ENCODE data around the gene PAN2. TPM values are rescaled to one million over a fixed set of nuclear protein-coding genes. Genes with fewer than 3 reads are reported as not detected.
"Not testable (repeated sequence)": the region's sequence is repeated elsewhere in the genome, so short reads cannot be mapped to it uniquely, and the experiment has no call there.

Gene PAN2
- total RNA-seq, 1 donor from 2014 or later, result 10.9 TPM

- not testable (repeated sequence) for DNase-seq (ENCODE audit: low read depth in 2 of 2)
Measured at GRCh38 chr12:56342290-56342689, 8.5 kb upstream of the PAN2 start.

DNA sequence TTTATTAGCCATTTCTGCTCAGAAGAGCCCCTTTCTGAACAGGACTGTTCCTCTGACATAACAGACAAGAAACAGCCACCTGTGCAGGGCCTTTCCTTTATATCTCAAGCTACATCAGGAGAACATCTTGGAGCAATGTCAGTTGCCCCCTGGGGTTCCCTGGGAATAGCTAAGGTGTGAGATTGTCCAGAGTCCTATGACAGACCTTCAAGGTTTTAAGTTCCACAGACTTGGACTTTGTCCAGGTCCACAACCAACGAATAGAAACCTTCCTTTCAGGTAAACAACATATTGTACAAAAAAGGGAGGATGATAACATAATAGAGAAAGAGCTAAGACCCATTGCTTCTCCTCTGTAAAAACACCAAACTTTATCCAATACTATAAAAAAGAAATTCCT lies 7.8 kb upstream of the PAN2 start:
- DNase-seq (ENCODE audit: low read depth in 2 of 2), result no peak

GRCh38 chr12:56339158-56339422 lies 5.3 kb upstream of the PAN2 start:
- no peak for DNase-seq (ENCODE audit: low read depth in 2 of 2)

DNA sequence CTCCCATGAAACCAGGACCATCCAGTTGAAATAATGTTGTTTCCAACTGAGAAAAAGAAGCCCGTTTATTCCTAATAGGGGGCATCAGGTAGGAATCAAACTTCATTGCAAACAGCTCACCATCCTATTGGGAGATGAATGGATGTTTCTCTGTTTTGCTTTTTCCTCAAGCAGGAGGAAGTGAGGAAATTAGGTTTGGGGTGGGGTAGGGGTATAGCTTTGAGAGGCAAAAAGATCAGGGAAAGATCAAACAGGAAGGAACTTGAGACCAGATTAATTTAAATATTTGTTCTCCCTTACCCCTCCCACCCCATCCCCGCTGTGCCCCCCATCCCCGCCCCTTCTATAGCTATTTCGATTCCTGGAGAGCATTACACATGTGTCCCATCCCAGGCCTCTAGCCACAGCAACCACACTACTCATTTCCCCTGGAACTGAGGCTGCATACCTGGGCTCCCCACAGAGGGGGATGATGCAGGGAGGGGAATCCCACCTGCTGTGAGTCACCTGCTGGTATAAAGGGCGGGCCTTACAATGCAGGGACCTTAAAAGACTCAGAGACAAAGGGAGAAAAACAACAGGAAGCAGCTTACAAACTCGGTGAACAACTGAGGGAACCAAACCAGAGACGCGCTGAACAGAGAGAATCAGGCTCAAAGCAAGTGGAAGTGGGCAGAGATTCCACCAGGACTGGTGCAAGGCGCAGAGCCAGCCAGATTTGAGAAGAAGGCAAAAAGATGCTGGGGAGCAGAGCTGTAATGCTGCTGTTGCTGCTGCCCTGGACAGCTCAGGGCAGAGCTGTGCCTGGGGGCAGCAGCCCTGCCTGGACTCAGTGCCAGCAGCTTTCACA lies 4.7 kb upstream of the PAN2 start, which contains the start of gene IL23A:
TSS of gene IL23A (plus strand) at position 577 of the 850 bp plus-strand sequence. CDS start at position 738, 161 bp downstream.
- peak in 1 of 2 donors; percentile 53 for DNase-seq (ENCODE audit: low read depth in 2 of 2)

- DNase-seq (ENCODE audit: low read depth in 2 of 2), result no peak
Measured at GRCh38 chr12:56337753-56338251, 4.0 kb upstream of the PAN2 start.

DNA sequence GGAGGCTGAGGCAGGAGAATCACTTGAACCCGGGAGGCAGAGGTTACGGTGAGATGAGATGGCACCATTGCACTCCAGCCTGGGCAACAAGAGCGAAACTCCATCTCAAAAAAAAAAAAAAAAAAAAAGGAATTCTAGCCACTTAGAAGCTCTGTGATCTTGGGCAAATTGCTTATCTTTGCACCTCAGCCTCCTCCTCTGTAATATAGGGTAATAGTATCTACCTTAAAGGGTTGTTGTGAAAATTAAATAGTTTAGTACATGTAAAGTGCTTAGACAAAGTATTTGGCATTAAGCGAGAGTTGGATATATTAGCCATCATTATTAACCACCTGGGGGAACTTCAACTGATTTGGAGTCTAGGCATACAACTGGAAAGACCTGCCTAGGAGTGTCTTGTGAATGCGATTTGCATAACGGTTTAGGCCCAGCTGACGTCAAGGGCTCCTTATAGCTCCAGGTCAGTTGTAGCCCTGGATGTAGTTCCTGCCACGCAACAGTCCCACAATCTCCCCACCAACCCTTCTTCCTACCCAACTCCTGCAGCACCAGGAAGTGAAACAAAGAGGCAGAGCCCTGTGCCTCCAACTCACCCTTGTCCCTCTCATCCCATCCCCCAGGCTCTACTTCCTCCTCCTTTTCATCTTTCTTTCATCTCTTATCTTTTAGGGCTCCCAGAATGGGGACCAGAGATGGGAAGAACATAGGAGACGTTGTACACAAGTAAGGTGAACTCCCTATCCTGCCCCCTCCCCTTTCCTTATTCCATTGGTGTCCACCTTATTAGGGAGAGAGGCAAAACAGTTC lies 2.8 kb upstream of the PAN2 start:
- DNase-seq (ENCODE audit: low read depth in 2 of 2), result no peak

- not testable (repeated sequence) for DNase-seq (ENCODE audit: low read depth in 2 of 2)
Measured at GRCh38 chr12:56335527-56335926, 1.7 kb upstream of the PAN2 start.

DNA sequence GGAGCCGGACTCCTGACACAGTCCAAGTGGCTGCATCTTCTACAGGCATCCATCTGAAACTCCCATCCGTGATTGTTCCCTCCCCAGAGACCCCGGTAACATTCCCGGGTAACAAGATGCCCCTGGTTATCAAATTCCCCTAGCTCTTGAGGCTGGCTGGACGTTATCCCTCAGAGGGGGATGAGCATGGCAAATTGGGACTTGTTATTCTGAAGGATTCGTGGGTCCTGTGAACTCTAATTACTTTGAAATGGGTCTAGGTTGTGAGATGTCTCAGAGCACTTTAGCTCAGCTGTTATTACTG lies 642 bp upstream of the PAN2 start:
- no peak for DNase-seq (ENCODE audit: low read depth in 2 of 2)

DNA sequence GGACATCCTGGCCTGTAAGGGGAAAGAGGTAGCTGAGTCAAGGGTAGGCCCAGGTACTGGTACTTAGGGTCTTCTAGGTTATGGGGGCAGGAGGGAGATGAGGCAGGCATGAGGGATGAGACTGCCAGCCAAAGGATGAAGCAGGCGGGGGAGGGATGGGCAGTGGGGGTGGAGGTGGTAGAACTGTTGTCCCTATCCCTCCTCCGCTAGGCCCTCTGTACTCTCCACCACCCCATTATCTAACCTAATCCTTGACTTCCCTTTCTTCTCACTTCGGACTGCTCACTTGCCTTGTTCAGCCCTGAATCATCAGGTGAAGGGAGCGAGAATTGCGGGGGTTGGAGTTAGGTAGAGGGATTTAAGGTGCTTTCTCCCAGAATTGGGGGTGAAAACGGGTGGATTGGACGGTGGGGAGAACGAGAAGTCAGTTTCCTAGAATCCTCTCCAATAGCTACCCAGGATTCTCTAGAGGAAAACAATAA lies 562 bp downstream of the PAN2 start:
- no peak for DNase-seq (ENCODE audit: low read depth in 2 of 2)

GRCh38 chr12:56332512-56333196 lies 1.1 kb downstream of the PAN2 start:
- no peak for DNase-seq (ENCODE audit: low read depth in 2 of 2)

DNA sequence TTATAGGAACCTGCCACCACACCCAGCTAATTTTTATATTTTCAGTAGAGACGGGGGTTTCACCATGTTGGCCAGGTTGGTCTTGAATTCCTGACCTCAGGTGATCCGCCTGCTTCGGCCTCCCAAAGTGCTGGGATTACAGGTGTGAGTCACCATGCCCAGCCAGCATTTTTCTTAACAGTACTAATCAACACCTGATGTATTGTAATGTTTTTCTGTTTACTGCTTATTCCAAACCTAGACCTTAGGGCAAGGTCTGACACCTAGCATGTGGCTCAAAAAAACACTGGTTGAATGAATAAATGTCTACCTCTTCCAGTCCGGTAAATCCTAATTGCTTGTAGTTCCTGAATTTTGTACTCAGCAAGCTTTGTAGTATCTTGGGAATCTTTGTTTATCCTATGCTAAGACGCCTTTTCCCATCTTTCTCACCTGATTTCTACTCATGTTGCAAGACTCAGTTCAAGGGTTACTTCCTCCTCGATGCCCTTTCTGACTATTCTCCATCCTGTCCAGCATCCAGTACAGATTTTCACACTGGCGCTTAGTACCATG lies 2.8 kb downstream of the PAN2 start:
- DNase-seq (ENCODE audit: low read depth in 2 of 2), result no peak

- no peak for DNase-seq (ENCODE audit: low read depth in 2 of 2)
Measured at GRCh38 chr12:56326533-56326932, 7.3 kb downstream of the PAN2 start.

DNA sequence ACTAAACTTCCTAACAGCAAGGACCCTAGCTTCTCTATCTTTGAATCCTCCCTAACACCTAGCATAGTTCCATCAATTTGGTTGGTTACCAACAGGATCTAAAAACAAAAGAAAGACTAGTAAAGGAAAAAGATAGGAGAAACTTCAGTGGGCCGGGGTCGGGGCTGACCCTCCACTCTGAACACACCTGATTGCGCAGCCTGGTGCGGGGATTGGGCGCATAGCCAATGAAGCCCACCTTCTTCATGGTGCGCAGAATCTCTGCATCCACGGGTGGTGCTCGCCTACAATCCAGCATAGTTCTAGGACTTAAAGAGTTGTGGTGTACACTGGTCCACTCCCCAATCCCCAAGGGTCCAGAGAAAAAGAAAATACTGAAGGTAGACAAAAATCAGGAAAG lies 7.7 kb downstream of the PAN2 start:
- DNase-seq (ENCODE audit: low read depth in 2 of 2), result no peak

- no peak for DNase-seq (ENCODE audit: low read depth in 2 of 2)
Measured at GRCh38 chr12:56324206-56324605, 9.6 kb downstream of the PAN2 start.

DNA sequence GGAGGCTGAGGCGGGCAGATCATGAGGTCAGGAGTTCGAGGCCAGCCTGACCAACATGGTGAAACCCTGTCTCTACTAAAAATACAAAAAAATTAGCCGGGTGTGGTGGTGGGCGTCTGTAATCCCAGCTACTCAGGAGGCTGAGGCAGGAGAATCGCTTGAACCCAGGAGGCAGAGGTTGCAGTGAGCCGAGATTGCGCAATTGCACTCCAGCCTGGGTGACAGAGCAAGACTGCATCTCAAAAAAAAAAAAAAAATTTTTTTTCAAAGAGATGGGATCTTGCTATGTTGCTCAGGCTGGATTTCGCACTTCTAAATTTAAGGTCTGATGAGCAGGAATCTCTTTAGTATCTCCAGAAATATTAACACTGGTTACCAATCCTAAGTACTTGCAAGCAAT lies 12.2 kb downstream of the PAN2 start:
- DNase-seq (ENCODE audit: low read depth in 2 of 2), result not testable (repeated sequence)

- DNase-seq (ENCODE audit: low read depth in 2 of 2), result no peak
Measured at GRCh38 chr12:56321027-56321426, 12.8 kb downstream of the PAN2 start.

DNA sequence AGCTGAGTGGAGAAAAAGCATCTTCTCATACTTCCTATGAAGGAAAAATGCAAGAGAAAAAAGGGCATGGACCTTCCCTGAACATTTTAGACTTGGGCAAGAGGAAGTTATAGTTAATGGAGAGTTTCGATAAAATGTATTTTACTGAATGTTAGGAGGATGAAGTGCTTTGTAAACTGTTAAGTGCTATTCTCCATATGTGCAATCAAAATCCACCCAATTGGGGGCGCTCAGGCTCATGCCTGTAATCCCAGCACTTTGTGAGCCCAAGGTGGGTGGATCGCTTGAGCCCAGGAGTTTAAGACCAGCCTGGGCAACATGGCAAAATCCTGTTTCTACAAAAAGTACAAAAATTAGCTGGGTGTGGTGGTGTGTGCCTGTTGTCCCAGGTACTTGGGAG lies 16.1 kb downstream of the PAN2 start:
- no peak for DNase-seq (ENCODE audit: low read depth in 2 of 2)

- peak; percentile 97 to 99 for DNase-seq (ENCODE audit: low read depth in 2 of 2)
Measured at GRCh38 chr12:56315622-56316473, 18.0 kb downstream of the PAN2 start, which contains the start of gene CNPY2. Gene CNPY2, minus strand, starts transcription at chr12:56315988. Its CDS starts 771 bp downstream, at chr12:56315217.

- no peak for DNase-seq (ENCODE audit: low read depth in 2 of 2)
Measured at GRCh38 chr12:56315249-56315621, 18.6 kb downstream of the PAN2 start.

DNA sequence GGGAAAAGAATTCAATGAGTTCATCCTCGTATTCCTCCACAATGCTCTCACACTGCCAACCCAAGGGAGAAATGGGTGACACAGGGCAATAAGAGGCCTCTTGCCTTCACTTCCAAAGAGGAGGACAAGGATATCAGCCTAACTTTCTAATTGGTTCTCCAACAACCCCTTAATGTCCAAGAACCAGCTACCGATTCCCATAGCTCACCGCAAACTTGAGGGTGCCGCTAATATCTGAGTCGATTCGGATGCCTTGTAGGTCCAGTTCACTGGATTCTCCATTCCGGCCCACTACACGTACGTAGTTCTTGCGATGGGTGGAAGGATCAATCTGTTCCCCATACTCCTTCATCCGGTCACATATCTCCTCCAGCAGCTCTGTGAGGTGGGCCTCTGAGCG lies 22.8 kb downstream of the PAN2 start:
- no peak for DNase-seq (ENCODE audit: low read depth in 2 of 2)

DNA sequence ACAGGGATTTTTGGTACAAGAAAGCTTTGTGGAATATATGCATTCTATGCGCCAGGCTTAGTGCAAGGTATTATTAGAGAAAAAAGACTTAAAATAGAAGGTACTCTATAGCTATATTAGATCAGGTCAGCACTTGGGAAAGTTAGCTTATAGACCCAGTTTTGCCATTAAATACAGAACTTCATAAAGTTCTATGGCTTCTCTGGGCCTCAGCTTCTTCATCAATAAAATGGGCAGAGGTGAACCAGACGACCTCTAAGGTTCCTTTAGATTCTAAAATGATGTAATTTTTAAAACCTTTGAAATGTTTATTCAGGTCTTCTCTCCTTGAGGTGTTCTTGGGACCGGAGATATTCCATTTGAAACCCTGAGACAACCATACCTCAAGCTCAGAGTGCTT lies 25.1 kb downstream of the PAN2 start:
- DNase-seq (ENCODE audit: low read depth in 2 of 2), result no peak
